Lower leg skin (tissue), 3 donors: ENCODE measurements around the gene LENEP.

Source experiments
- CTCF ChIP-seq, 3 donors: fragments of 450-650 bp; IDR thresholded peaks; one replicate each; pipeline ENCODE4 v1.5.1; 2016; ENCODE audit warnings: antibody characterized with exemption in 3 of 3, mild to moderate bottlenecking in 3 of 3, moderate library complexity in 2 of 3
- POLR2A ChIP-seq, 2 donors: fragments of 450-650 bp; IDR thresholded peaks; one replicate each; pipeline ENCODE4 v1.6.1; 2016 to 2017; ENCODE audit warnings: antibody characterized with exemption in 2 of 2, mild to moderate bottlenecking in 1 of 2, moderate library complexity in 1 of 2

GRCh38 chr1:155022136-155022926, 28.9 kb downstream of the LENEP start:
- no peak for TF ChIP-seq POLR2A (IDR thresholded peaks at IDR 0.05)
- no peak for TF ChIP-seq CTCF (IDR thresholded peaks at IDR 0.05)
